HG03575 (cell line): Measurements from ENCODE around the gene SYNE1.
"Not testable (repeated sequence)": the region's sequence is repeated elsewhere in the genome, so short reads cannot be mapped to it uniquely, and the experiment has no call there.

Experiments
- ATAC-seq: cut with Tn5 transposase; IDR thresholded peaks from one replicate; pipeline ENCODE4 v1.9.1; 2021; ENCODE audit not compliant: unreplicated experiment, insufficient number of reproducible peaks, low FRiP score; ENCODE audit errors: extremely low read depth

SYNE1 gene

GRCh38 chr6:152151920-152152319, 485.2 kb downstream of the SYNE1 start:
- ATAC-seq = no peak

- no peak for ATAC-seq
Measured at GRCh38 chr6:152150196-152150595, 487.0 kb downstream of the SYNE1 start.

GRCh38 chr6:152148412-152148811, 488.8 kb downstream of the SYNE1 start:
- no peak for ATAC-seq

GRCh38 chr6:152147269-152147668, 489.9 kb downstream of the SYNE1 start:
- ATAC-seq = no peak

GRCh38 chr6:152146385-152146784, 490.8 kb downstream of the SYNE1 start:
- no peak for ATAC-seq

- ATAC-seq = no peak
Measured at GRCh38 chr6:152143359-152143758, 493.8 kb downstream of the SYNE1 start.

GRCh38 chr6:152142105-152142504, 495.1 kb downstream of the SYNE1 start:
- no peak for ATAC-seq

GRCh38 chr6:152138344-152138743, 498.8 kb downstream of the SYNE1 start:
- ATAC-seq = not testable (repeated sequence)

- ATAC-seq = no peak
Measured at GRCh38 chr6:152136449-152136825, 500.7 kb downstream of the SYNE1 start.

GRCh38 chr6:152135755-152136448, 501.3 kb downstream of the SYNE1 start:
- no peak for ATAC-seq

GRCh38 chr6:152130441-152130840, 506.7 kb downstream of the SYNE1 start:
- no peak for ATAC-seq

- no peak for ATAC-seq
Measured at GRCh38 chr6:152129691-152130151, 507.4 kb downstream of the SYNE1 start.

- no peak for ATAC-seq
Measured at GRCh38 chr6:152127432-152128165, 509.6 kb downstream of the SYNE1 start.

- ATAC-seq = no peak
Measured at GRCh38 chr6:152124429-152125074, 512.6 kb downstream of the SYNE1 start.

GRCh38 chr6:152123076-152123475, 514.1 kb downstream of the SYNE1 start:
- ATAC-seq = no peak

- ATAC-seq = no peak
Measured at GRCh38 chr6:152122434-152122833, 514.7 kb downstream of the SYNE1 start.

- no peak for ATAC-seq
Measured at GRCh38 chr6:152121910-152122309, 515.3 kb downstream of the SYNE1 start.

- no peak for ATAC-seq
Measured at GRCh38 chr6:152119831-152120230, 517.3 kb downstream of the SYNE1 start.

GRCh38 chr6:152118678-152119077, 518.5 kb downstream of the SYNE1 start:
- no peak for ATAC-seq

- ATAC-seq = no peak
Measured at GRCh38 chr6:152118224-152118623, 518.9 kb downstream of the SYNE1 start.
